HCT116 (cell line): ENCODE measurements around the gene HDGFL3.

Source experiments
- EZH2 ChIP-seq: fragments of 200-600 bp; sonication (generic); IDR thresholded peaks from 2 replicates; pipeline ENCODE4 v1.6.1; 2017; ENCODE audit warnings: antibody characterized with exemption, mixed run types
- JUND ChIP-seq: IDR thresholded peaks from 2 replicates; pipeline ENCODE4 v1.6.1; 2012
- POLR2A ChIP-seq: IDR thresholded peaks from 2 replicates; pipeline ENCODE4 v1.7.0; 2011; ENCODE audit warnings: borderline replicate concordance; ENCODE audit not compliant: insufficient read depth, insufficient read length; ENCODE audit errors: extremely low read depth
- POLR2AphosphoS5 ChIP-seq: IDR thresholded peaks from 2 replicates; pipeline ENCODE4 v1.6.1; 2011; ENCODE audit warnings: mild to moderate bottlenecking, low read depth, low read length, moderate library complexity
- SP1 ChIP-seq: IDR thresholded peaks from 2 replicates; pipeline ENCODE4 v1.6.1; 2012; ENCODE audit warnings: low read depth
- YY1 ChIP-seq: IDR thresholded peaks from 2 replicates; pipeline ENCODE4 v1.6.1; 2011; ENCODE audit warnings: low read length, low read depth, moderate library complexity, mild to moderate bottlenecking; ENCODE audit not compliant: insufficient replicate concordance; ENCODE audit errors: extremely low read depth
- ZNF274 ChIP-seq: fragments of 200-500 bp; sonication (Bioruptor generic); IDR thresholded peaks from 2 replicates; pipeline ENCODE4 v1.6.1; 2014; ENCODE audit warnings: mild to moderate bottlenecking, low read depth, low read length, inconsistent platforms
- TF ChIP-seq, protein P1 (sequence below): IDR thresholded peaks from 2 replicates; pipeline ENCODE4 v1.6.1; 2012; ENCODE audit warnings: low read depth
- TF ChIP-seq, protein P2 (sequence below), 3 experiments: fragments of 200-600 bp in 1 of 3; sonication (generic) in 1 of 3; IDR thresholded peaks in 2 of 3; conservative IDR thresholded peaks in 1 of 3; 2 replicates each; pipeline ENCODE4 v1.5.1; 2012 to 2017; ENCODE audit warnings: low read depth in 2 of 3, low read length in 2 of 3, antibody characterized with exemption in 1 of 3, borderline replicate concordance in 1 of 3, control low read depth in 1 of 3, mild to moderate bottlenecking in 1 of 3, mixed read lengths in 1 of 3, mixed run types in 1 of 3, moderate library complexity in 1 of 3; ENCODE audit not compliant: insufficient read depth in 1 of 3
- TF ChIP-seq, protein P3 (sequence below): IDR thresholded peaks from 2 replicates; pipeline ENCODE4 v1.6.1; 2012

DNA sequence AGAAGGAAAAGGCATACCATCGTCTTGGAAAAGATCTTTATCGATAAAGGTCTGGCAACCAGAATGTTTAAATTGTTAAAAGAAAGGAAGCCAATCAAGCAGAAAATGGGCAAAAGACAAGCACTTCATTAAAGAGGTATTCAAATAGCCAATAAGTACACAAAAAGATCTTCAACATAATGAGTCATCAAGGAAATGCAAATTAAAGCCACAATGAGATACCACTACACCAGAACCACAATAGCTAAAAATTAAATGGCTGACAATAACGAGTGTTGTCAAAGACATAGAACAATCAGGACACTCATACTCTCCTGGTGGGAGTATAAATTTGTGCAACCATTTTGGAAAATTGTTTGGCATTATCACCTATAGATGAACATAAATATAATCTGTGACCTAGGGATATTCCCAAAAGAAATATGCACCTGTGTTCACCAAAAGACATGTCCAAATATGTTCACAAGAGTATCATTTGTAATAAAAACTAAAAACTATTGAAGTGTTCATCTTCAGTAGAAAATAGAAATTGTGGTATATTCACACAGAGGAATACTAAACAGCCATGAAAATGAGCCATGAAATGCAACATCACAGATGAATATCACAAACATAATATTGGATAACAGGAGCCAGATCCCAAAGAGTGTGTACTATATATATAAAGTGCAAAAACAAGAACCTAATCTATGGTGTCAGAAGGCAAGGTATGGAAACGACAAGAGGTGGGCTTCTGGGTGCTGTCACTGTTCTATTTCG lies 126.2 kb downstream of the HDGFL3 start:
- TF ChIP-seq ZNF274 (no peak), EZH2 (no peak), POLR2A (no peak), JUND (no peak), SP1 (no peak), POLR2AphosphoS5 (no peak), YY1 (no peak)
- TF ChIP-seq, protein P1, sequence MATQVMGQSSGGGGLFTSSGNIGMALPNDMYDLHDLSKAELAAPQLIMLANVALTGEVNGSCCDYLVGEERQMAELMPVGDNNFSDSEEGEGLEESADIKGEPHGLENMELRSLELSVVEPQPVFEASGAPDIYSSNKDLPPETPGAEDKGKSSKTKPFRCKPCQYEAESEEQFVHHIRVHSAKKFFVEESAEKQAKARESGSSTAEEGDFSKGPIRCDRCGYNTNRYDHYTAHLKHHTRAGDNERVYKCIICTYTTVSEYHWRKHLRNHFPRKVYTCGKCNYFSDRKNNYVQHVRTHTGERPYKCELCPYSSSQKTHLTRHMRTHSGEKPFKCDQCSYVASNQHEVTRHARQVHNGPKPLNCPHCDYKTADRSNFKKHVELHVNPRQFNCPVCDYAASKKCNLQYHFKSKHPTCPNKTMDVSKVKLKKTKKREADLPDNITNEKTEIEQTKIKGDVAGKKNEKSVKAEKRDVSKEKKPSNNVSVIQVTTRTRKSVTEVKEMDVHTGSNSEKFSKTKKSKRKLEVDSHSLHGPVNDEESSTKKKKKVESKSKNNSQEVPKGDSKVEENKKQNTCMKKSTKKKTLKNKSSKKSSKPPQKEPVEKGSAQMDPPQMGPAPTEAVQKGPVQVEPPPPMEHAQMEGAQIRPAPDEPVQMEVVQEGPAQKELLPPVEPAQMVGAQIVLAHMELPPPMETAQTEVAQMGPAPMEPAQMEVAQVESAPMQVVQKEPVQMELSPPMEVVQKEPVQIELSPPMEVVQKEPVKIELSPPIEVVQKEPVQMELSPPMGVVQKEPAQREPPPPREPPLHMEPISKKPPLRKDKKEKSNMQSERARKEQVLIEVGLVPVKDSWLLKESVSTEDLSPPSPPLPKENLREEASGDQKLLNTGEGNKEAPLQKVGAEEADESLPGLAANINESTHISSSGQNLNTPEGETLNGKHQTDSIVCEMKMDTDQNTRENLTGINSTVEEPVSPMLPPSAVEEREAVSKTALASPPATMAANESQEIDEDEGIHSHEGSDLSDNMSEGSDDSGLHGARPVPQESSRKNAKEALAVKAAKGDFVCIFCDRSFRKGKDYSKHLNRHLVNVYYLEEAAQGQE = no peak
- TF ChIP-seq, protein P2, sequence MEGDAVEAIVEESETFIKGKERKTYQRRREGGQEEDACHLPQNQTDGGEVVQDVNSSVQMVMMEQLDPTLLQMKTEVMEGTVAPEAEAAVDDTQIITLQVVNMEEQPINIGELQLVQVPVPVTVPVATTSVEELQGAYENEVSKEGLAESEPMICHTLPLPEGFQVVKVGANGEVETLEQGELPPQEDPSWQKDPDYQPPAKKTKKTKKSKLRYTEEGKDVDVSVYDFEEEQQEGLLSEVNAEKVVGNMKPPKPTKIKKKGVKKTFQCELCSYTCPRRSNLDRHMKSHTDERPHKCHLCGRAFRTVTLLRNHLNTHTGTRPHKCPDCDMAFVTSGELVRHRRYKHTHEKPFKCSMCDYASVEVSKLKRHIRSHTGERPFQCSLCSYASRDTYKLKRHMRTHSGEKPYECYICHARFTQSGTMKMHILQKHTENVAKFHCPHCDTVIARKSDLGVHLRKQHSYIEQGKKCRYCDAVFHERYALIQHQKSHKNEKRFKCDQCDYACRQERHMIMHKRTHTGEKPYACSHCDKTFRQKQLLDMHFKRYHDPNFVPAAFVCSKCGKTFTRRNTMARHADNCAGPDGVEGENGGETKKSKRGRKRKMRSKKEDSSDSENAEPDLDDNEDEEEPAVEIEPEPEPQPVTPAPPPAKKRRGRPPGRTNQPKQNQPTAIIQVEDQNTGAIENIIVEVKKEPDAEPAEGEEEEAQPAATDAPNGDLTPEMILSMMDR (IDR thresholded peaks at IDR 0.05 in 2 of 3, conservative IDR thresholded peaks at IDR 0.05 in 1 of 3; ENCODE audit: borderline replicate concordance in 1 of 3, insufficient read depth in 1 of 3, low read depth in 2 of 3, low read length in 2 of 3) = no peak
- TF ChIP-seq, protein P3, sequence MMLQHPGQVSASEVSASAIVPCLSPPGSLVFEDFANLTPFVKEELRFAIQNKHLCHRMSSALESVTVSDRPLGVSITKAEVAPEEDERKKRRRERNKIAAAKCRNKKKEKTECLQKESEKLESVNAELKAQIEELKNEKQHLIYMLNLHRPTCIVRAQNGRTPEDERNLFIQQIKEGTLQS = no peak
